ENCODE data around the gene ECD. TPM values are rescaled to one million over a fixed set of nuclear protein-coding genes. Genes with fewer than 3 reads are reported as not detected.

The ECD gene
- total RNA-seq, 1 experiment from 2014 or later: 25.4 TPM

- TF ChIP-seq REST (IDR thresholded peaks at IDR 0.05; ENCODE audit: low read depth) (no peak), ZBTB33 (IDR thresholded peaks at IDR 0.05; ENCODE audit: extremely low read depth, insufficient replicate concordance, low read length) (no peak), CBX3 (IDR thresholded peaks at IDR 0.05; ENCODE audit: low read depth) (no peak), POLR2A (IDR thresholded peaks at IDR 0.05; ENCODE audit: borderline replicate concordance, extremely low read depth, insufficient read depth, insufficient read length) (no peak)
Observed at GRCh38 chr10:73092830-73093229, 75.0 kb downstream of the ECD start (continued).

- POLR2A ChIA-PET: no interaction called here
- TF ChIP-seq REST (IDR thresholded peaks at IDR 0.05; ENCODE audit: low read depth) (no peak), ZBTB33 (IDR thresholded peaks at IDR 0.05; ENCODE audit: extremely low read depth, insufficient replicate concordance, low read length) (no peak), ZFX (IDR thresholded peaks at IDR 0.05) (no peak), ATF3 (IDR thresholded peaks at IDR 0.05) (no peak), POLR2A (IDR thresholded peaks at IDR 0.05; ENCODE audit: borderline replicate concordance, extremely low read depth, insufficient read depth, insufficient read length) (no peak), ELF1 (IDR thresholded peaks at IDR 0.05; ENCODE audit: borderline replicate concordance, low read depth) (no peak), SP1 (IDR thresholded peaks at IDR 0.05; ENCODE audit: low read depth) (no peak), ZNF274 (IDR thresholded peaks at IDR 0.05; ENCODE audit: low read depth, low read length) (no peak), EGR1 (IDR thresholded peaks at IDR 0.05; ENCODE audit: low read depth) (no peak), TCF7L2 (IDR thresholded peaks at IDR 0.05; ENCODE audit: borderline replicate concordance, extremely low read depth, insufficient read depth, insufficient read length) (no peak), CEBPB (IDR thresholded peaks at IDR 0.05; ENCODE audit: low read depth) (no peak), CBX3 (IDR thresholded peaks at IDR 0.05; ENCODE audit: low read depth) (no peak), SRF (IDR thresholded peaks at IDR 0.05; ENCODE audit: low read depth) (no peak)
Observed at GRCh38 chr10:73088304-73088703, 79.5 kb downstream of the ECD start.

More at GRCh38 chr10:73088304-73088703, 79.5 kb downstream of the ECD start:
- Histone ChIP-seq H3K9me2 (ENCODE audit: insufficient read depth) (no peaks in the 10 kb centered on the region), H3K4me1 (ENCODE audit: control insufficient read depth in 1 of 2, insufficient read depth in 2 of 2, low read length in 2 of 2) (no peaks in the 10 kb centered on the region), H2AFZ (ENCODE audit: low read depth, low read length, poor library complexity, severe bottlenecking) (no peak overlapping the region), H3K79me2 (ENCODE audit: insufficient read depth, low read length) (peaks cover 93% of the 10 kb centered on the region), H3K4me2 (ENCODE audit: low read length) (no peak overlapping the region), H3K9me3 (ENCODE audit: control insufficient read depth in 1 of 2, insufficient read depth in 1 of 2, low read depth in 1 of 2, low read length in 2 of 2) (no peaks in the 10 kb centered on the region), H4K20me1 (ENCODE audit: insufficient read depth) (peaks cover 4% of the 10 kb centered on the region; the same call in 1 of the 2 replicates), H3K9ac (ENCODE audit: low read length) (no peak overlapping the region), H3K27me3 (ENCODE audit: insufficient read depth, low read length) (no peaks in the 10 kb centered on the region), H3K36me3 (ENCODE audit: control insufficient read depth in 1 of 2, insufficient read depth in 2 of 2, low read length in 2 of 2) (no peaks in the 10 kb centered on the region), H3K4me3 (replicated peaks in 1 of 2; ENCODE audit: low read depth in 1 of 2, low read length in 2 of 2) (no peak overlapping the region), H3K27ac (ENCODE audit: low read depth, low read length) (no peak overlapping the region)
- BruUV-seq (replicated peaks): no TSS peak
- CTCF ChIA-PET: no interaction called here
- intact Hi-C loops (cut with micrococcal nuclease): no loop called here
- RAD21 ChIA-PET (ENCODE audit: low non-redundant PET in 1 of 2, low total read pairs in 2 of 2, uncharacterized antibody in 2 of 2, unreplicated experiment in 2 of 2): no interaction called here
- DNase-seq (ENCODE audit: low read depth, low spot score): no peak
- ATAC-seq: no peak

Measured in HCT116 (cell line).